HEK293T (cell line): ENCODE measurements around the gene MPP3.
"Not testable (repeated sequence)": the region's sequence is repeated elsewhere in the genome, so short reads cannot be mapped to it uniquely, and the experiment has no call there.

Experiments
- CTCF ChIA-PET: fragments of 350-600 bp; formaldehyde crosslinking; extraction: SDS; loops from one replicate; lab custom pipeline; 2021; ENCODE audit warnings: antibody characterized with exemption, inconsistent platforms; lab: Yijun Ruan, JAX
- POLR2A ChIA-PET: fragments of 350-600 bp; formaldehyde crosslinking; extraction: SDS; loops from one replicate; lab custom pipeline; 2020; ENCODE audit warnings: antibody characterized with exemption, inconsistent platforms; lab: Yijun Ruan, JAX
- DNase-seq: peaks from one replicate; pipeline ENCODE4 v3.0.0; 2012; ENCODE audit warnings: mixed read lengths; ENCODE audit errors: extremely low spot score
- ARNT ChIP-seq: fragments of 450-650 bp; IDR thresholded peaks from 2 replicates; pipeline ENCODE4 v1.6.1; 2017; ENCODE audit warnings: mild to moderate bottlenecking
- BHLHE40 ChIP-seq: fragments of 450-650 bp; IDR thresholded peaks from 2 replicates; pipeline ENCODE4 v1.6.1; 2016; ENCODE audit warnings: mild to moderate bottlenecking, moderate library complexity, borderline replicate concordance
- CTBP1 ChIP-seq: fragments of 450-650 bp; IDR thresholded peaks from 2 replicates; pipeline ENCODE4 v1.6.1; 2016; ENCODE audit warnings: borderline replicate concordance
- ELF4 ChIP-seq: fragments of 450-650 bp; IDR thresholded peaks from 2 replicates; pipeline ENCODE4 v1.6.1; 2017; ENCODE audit warnings: antibody characterized with exemption
- FOXA1 ChIP-seq: fragments of 450-650 bp; IDR thresholded peaks from 2 replicates; pipeline ENCODE4 v1.6.1; 2016; ENCODE audit warnings: mild to moderate bottlenecking
- FOXK2 ChIP-seq: fragments of 450-650 bp; IDR thresholded peaks from 2 replicates; pipeline ENCODE4 v1.6.1; 2016; ENCODE audit warnings: mild to moderate bottlenecking
- FOXM1 ChIP-seq: fragments of 450-650 bp; IDR thresholded peaks from 2 replicates; pipeline ENCODE4 v1.6.1; 2017; ENCODE audit warnings: mild to moderate bottlenecking, borderline replicate concordance
- HDGF ChIP-seq: fragments of 450-650 bp; IDR thresholded peaks from 2 replicates; pipeline ENCODE4 v1.6.1; 2017; ENCODE audit warnings: antibody characterized with exemption, borderline replicate concordance
- L3MBTL2 ChIP-seq: fragments of 450-650 bp; conservative IDR thresholded peaks from 2 replicates; pipeline ENCODE4 v1.6.1; 2016; ENCODE audit warnings: mild to moderate bottlenecking
- LEF1 ChIP-seq: fragments of 450-650 bp; IDR thresholded peaks from 2 replicates; pipeline ENCODE4 v1.6.1; 2017; ENCODE audit warnings: mild to moderate bottlenecking, borderline replicate concordance
- NFRKB ChIP-seq: fragments of 450-650 bp; IDR thresholded peaks from 2 replicates; pipeline ENCODE4 v1.6.1; 2016; ENCODE audit warnings: mild to moderate bottlenecking, moderate library complexity
- PKNOX1 ChIP-seq: fragments of 450-650 bp; IDR thresholded peaks from 2 replicates; pipeline ENCODE4 v1.6.1; 2016
- SP1 ChIP-seq: fragments of 450-650 bp; IDR thresholded peaks from 2 replicates; pipeline ENCODE4 v1.6.1; 2017
- SUZ12 ChIP-seq: fragments of 450-650 bp; IDR thresholded peaks from 2 replicates; pipeline ENCODE4 v1.6.1; 2016; ENCODE audit warnings: mild to moderate bottlenecking
- TARDBP ChIP-seq: fragments of 450-650 bp; IDR thresholded peaks from 2 replicates; pipeline ENCODE4 v1.6.1; 2016
- ZNF384 ChIP-seq: fragments of 450-650 bp; IDR thresholded peaks from 2 replicates; pipeline ENCODE4 v1.6.1; 2016

Gene MPP3

DNA sequence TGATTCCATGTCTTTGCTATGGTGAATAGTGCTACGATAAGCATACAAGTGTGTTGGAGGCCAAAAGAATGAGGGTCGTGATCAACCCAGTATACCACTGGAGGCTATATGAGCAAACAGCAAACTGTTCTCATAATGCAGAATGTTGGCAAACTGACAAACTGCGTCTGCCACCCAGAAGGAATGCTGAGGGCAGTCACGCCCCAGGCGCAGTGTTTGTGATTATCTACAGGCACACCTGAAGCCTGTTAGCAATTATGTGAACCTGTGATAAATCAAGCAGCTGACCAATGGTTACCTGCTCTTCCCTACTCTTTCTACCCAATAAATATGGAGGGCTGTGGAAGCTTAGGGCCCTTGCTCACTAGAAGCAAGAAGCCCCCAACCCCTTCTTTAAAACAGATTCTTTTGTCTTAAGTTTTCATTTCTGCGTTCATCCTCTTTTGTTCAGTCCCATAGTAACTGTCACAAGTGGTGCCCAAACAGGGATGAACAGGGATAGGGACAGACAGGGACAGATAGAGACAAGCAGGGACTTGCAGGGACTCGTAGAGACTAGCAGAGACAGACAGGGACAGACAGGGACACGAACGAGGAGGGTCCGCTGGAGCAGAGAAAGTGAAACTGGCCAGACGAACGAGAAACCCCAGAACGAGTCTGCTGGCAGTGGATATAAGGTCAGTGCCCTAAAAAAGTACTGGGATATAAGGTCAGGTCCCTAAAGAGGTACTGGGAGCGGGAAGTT is 39.2 kb upstream of the MPP3 start:
- no peak for DNase-seq
- ChIA-PET POLR2A (no interaction called here), CTCF (no interaction called here)
- TF ChIP-seq FOXK2 (no peak), ARNT (no peak), FOXM1 (no peak), FOXA1 (no peak), ELF4 (no peak), SUZ12 (no peak), CTBP1 (no peak), BHLHE40 (no peak), PKNOX1 (no peak), SP1 (no peak), LEF1 (no peak), NFRKB (no peak), L3MBTL2 (no peak), ZNF384 (no peak), TARDBP (no peak), HDGF (no peak)

DNA sequence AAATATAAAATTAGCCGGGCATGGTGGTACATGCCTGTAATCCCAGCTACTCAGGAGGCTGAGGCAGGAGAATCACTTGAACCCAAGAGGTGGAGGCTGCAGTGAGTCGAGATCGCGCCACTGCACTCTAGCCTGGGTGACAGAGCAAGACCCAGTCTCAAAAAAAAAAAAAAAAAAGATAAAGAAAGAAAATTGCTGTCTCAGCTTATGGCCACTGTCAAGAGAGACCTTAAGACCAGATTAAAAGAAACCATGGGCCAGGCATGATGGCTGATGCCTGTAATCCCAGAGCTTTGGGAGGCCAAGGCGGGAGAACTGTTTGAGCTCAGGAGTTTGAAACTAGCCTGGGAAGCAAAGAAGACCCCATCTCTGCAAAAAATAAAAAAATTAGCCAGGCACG is 36.1 kb upstream of the MPP3 start:
- DNase-seq, POLR2A ChIA-PET: not testable (repeated sequence)
- CTCF ChIA-PET, result interaction anchor here (1.3 kb wide), 1 partner anchor 103 kb away, joined by 4 read pairs; no protein-coding TSS in a partner anchor

GRCh38 chr17:43868226-43868994 is 35.5 kb upstream of the MPP3 start:
- DNase-seq, result no peak
- POLR2A ChIA-PET, result no interaction called here
- TF ChIP-seq LEF1 (no peak), ZNF384 (no peak), BHLHE40 (no peak), FOXA1 (no peak), L3MBTL2 (no peak), SP1 (no peak), FOXK2 (no peak), FOXM1 (no peak)
- CTCF ChIA-PET, result interaction anchor here (1.3 kb wide), 1 partner anchor 102 kb away, joined by 4 read pairs; no protein-coding TSS in a partner anchor

- ChIA-PET POLR2A (no interaction called here), CTCF (interaction anchor here (1.0 to 1.1 kb wide), 2 partner anchors 14 to 24 kb away, joined by 6 read pairs; no protein-coding TSS in a partner anchor)
- no peak for TF ChIP-seq L3MBTL2
- TF ChIP-seq NFRKB, result no peak
- DNase-seq, result no peak
Observed at GRCh38 chr17:43864161-43864984, 31.4 kb upstream of the MPP3 start.

DNA sequence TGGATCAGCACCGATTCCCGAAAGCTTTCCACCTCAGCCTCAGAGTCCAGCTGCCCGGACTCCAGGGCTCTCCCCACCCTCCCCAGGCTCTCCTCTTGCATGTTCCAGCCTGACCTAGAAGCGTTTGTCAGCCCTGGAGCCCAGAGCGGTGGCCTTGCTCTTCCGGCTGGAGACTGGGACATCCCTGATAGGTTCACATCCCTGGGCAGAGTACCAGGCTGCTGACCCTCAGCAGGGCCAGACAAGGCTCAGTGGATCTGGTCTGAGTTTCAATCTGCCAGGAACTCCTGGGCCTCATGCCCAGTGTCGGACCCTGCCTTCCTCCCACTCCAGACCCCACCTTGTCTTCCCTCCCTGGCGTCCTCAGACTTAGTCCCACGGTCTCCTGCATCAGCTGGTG is 29.0 kb upstream of the MPP3 start:
- ChIA-PET POLR2A (no interaction called here), CTCF (no interaction called here)
- TF ChIP-seq SP1 (no peak), BHLHE40 (no peak), FOXA1 (no peak), ZNF384 (no peak), NFRKB (no peak), TARDBP (no peak), CTBP1 (no peak)
- no peak for DNase-seq

GRCh38 chr17:43860927-43861622 is 28.1 kb upstream of the MPP3 start:
- CTCF ChIA-PET, result interaction anchor here (1.2 to 1.6 kb wide), 2 partner anchors 17 to 49 kb away, joined by 3 to 4 read pairs; no protein-coding TSS in a partner anchor

More at GRCh38 chr17:43860927-43861622, 28.1 kb upstream of the MPP3 start:
- POLR2A ChIA-PET, result interaction anchor here (0.5 kb wide), 1 partner anchor 208 kb away, joined by 3 read pairs; no protein-coding TSS in a partner anchor
- TF ChIP-seq NFRKB (no peak), CTBP1 (no peak), L3MBTL2 (no peak), FOXA1 (no peak), FOXK2 (no peak), BHLHE40 (no peak), ARNT (no peak), SUZ12 (no peak), PKNOX1 (no peak), HDGF (no peak)
- DNase-seq, result no peak
